HG03280 (cell line): Measurements from ENCODE around the gene SYTL5.
"Not testable (repeated sequence)": the region's sequence is repeated elsewhere in the genome, so short reads cannot be mapped to it uniquely, and the experiment has no call there.

ENCODE experiments used
- ATAC-seq: cut with Tn5 transposase; IDR thresholded peaks from one replicate; pipeline ENCODE4 v1.9.1; 2021; ENCODE audit warnings: mild to moderate bottlenecking, moderate library complexity; ENCODE audit not compliant: unreplicated experiment

Gene SYTL5

GRCh38 chrX:38006291-38006690 is at the start of gene SYTL5:
Gene SYTL5 (plus strand): TSS chrX:38006553. CDS start chrX:38033890, 27,337 bp downstream.
- no peak for ATAC-seq

- ATAC-seq, result no peak
These were observed 47.7 kb upstream of the SYTL5 start for GRCh38 chrX:37958525-37959211.

- ATAC-seq, result no peak
These were observed 46.9 kb upstream of the SYTL5 start for GRCh38 chrX:37959212-37960021.

GRCh38 chrX:37961118-37961517 is 45.2 kb upstream of the SYTL5 start:
- ATAC-seq, result no peak

- ATAC-seq, result no peak
These were observed 38.6 kb upstream of the SYTL5 start for GRCh38 chrX:37967714-37968113.

- ATAC-seq, result no peak
These were observed 30.9 kb upstream of the SYTL5 start for GRCh38 chrX:37975421-37975820.

- no peak for ATAC-seq
These were observed 30.2 kb upstream of the SYTL5 start for GRCh38 chrX:37976153-37976552.

- no peak for ATAC-seq
These were observed 21.5 kb upstream of the SYTL5 start for GRCh38 chrX:37984880-37985279.

- ATAC-seq, result no peak
These were observed 19.5 kb upstream of the SYTL5 start for GRCh38 chrX:37986893-37987292.

GRCh38 chrX:37989304-37989703 is 17.0 kb upstream of the SYTL5 start:
- no peak for ATAC-seq

- not testable (repeated sequence) for ATAC-seq
These were observed 15.1 kb upstream of the SYTL5 start for GRCh38 chrX:37991303-37991702.

GRCh38 chrX:37993176-37993575 is 13.2 kb upstream of the SYTL5 start:
- ATAC-seq, result no peak

- ATAC-seq, result peak; percentile 86
These were observed 12.3 kb upstream of the SYTL5 start for GRCh38 chrX:37993837-37994619.

GRCh38 chrX:37995428-37995827 is 10.9 kb upstream of the SYTL5 start:
- no peak for ATAC-seq

GRCh38 chrX:37997096-37997495 is 9.3 kb upstream of the SYTL5 start:
- ATAC-seq, result no peak

- no peak for ATAC-seq
These were observed 7.6 kb upstream of the SYTL5 start for GRCh38 chrX:37998586-37999262.

GRCh38 chrX:38000706-38001105 is 5.6 kb upstream of the SYTL5 start:
- ATAC-seq, result no peak

- no peak for ATAC-seq
These were observed 2.3 kb upstream of the SYTL5 start for GRCh38 chrX:38004046-38004445.

- ATAC-seq, result no peak
These were observed 425 bp downstream of the SYTL5 start for GRCh38 chrX:38006778-38007177.

- no peak for ATAC-seq
These were observed 2.3 kb downstream of the SYTL5 start for GRCh38 chrX:38008658-38009057.

- no peak for ATAC-seq
These were observed 3.3 kb downstream of the SYTL5 start for GRCh38 chrX:38009641-38010040.
